HL-60/S4 treated with retinoic acid at 250 ng/mL for 4 days and 3 days (cell line): ENCODE results near the gene FOSL2.

Experiments
- in situ Hi-C: fragments of 300-500 bp; cut with MboI; formaldehyde crosslinking; loops from 2 replicates; pipeline ENCODE4 v1.7.0; 2022; ENCODE audit warnings: low sequenced_read_pairs

The FOSL2 gene

DNA sequence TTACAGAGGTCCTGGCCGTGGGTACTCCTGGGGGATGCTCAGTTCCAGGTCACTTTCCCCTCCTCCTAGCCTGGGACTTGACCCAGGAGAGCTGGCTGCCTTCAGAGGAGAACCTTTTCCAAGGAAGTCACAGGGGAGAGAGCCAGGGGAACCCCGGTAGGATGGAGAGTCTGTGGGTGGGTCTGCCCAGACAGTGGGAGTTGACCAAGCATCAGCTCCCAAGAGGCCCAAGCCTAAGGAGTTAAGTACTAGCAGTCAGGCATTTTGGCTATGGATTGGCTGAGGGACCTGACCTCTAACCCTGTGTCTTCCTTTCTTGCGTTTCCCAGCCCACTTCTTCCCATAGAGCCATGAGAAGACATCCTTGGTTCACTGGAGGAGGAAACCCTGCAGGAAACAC, 54.4 kb downstream of the FOSL2 start:
- in situ Hi-C loops: no loop called here

GRCh38 chr2:28447943-28448792, 55.5 kb downstream of the FOSL2 start:
- in situ Hi-C loops: no loop called here

- in situ Hi-C loops: no loop called here
Measured at GRCh38 chr2:28448793-28449100, 56.1 kb downstream of the FOSL2 start.

DNA sequence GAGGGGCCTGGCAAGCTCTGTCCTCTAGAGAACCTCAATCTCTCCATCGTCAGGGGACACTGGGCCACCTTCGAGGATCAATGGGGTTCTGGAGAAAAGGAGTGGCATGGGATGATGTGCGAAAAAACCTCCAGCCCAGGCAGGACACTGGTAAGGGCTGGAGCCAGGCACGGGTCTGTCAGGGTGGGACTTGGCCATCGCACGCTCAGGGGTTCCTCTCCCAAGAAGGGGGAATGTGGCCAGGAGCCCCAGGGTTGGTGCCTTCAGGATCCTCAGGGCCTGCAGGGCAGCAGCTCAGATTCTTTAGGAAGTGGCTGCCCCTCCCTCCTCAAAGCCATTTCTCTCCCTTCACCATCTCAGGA, 56.4 kb downstream of the FOSL2 start:
- in situ Hi-C loops: no loop called here

DNA sequence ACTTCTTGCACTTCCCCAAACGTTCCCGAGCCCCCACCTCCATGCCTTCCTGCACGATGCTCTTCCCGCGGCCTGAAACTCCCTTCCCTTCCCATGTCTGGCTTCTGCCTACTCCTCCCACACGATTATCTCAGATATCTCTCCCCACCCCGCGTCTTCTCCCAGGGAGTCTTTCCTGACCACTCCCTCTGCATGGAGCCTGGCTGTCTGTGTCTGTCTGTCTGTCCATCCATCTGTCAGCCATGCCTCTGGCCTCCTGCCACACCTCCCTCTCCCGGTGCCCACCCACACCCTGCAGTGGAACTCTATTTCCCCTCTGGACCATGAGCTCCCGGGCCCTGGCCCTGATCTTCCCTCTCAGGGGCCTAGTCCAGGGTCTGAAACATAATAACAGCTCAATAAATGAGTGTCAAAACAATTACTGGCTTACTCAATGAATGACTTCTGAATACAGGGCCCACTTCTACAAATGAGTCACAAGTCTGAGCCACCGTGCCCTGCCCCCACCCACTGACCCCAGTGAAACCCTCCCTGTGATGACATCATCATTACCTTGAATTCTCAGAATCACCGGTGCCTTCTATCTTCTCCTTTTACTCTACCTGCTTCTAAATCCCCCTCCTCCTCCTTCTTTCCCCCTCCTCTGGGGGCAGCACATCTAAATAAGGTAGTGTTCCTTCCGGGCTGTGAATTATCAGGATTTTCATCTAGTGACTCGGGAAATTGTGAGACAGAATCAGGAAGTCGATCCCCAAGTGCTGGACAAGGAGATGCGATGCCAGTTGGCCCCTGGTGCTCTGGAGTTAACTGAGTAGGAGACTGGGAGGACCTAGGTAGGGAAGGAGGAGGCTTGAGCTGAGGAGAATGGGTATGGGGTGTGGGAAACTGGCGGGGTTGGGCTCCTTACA, 57.1 kb downstream of the FOSL2 start:
- in situ Hi-C loops: no loop called here

DNA sequence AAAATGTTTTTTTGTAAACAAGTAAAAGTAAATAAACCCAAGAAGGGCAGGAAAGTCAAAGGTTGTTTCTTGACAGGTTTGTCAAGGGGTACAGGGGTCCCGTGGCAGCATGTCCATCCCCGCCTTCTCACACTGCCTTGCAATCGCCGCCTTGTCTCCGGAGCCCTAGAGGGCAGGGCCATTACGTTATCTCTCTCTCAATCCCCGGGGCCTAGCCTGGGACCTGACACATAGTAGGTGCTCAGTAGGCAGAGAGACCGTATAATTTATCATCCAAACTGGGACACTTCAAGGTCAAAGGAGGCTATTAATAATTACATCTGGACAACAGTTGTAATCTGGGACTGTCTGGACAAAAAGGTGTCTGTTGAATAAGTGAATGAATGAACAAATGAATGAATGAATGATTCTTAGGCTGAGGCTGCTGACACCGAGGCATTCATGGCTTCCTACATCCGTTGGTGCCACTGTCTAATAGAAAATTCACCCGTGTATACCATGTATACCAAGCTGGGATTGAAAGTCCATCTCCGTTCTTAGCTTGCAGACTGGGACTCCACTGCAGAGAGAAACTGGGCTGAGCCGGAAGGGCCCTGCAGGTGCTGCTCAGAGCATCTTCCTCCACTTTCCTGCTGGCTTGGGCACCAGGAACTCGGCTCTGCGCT, 58.4 kb downstream of the FOSL2 start:
- in situ Hi-C loops: no loop called here

DNA sequence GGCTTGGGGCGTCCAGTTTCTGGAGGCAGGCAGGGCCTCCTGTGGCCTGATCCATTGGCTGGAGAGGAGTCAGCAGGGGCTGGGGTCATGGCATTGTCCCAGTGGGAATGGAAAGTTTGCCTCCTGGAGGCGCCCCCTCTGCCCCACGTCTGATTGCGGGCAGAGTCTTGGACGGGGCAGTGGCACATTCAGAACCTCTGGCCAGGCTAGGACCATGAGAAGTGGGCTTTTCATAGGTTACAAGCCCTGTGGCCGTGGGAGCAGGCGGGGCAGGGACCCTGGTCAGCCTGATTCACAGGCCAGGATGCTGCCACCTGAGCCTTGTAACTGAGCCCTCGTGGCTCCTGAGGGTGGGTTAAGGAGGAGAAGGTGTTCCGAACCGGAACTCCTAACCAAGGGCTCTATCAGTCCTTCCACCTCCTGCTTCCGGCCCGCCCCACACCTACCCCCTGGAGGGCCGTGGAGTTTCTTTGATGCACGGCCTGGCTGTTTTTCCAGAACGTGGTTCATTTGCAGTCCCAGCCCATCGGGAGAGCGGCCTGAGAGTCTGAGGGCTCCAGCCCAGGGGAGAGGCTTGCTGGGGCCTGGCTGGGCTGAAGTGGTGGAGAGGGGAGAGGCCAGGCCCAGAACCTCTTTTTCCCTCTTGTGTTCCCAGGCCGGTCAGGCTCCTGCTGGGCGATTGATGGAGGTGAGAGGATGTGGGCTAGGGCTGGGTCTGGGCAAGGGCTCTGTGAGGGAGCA, 59.3 kb downstream of the FOSL2 start:
- in situ Hi-C loops: no loop called here

DNA sequence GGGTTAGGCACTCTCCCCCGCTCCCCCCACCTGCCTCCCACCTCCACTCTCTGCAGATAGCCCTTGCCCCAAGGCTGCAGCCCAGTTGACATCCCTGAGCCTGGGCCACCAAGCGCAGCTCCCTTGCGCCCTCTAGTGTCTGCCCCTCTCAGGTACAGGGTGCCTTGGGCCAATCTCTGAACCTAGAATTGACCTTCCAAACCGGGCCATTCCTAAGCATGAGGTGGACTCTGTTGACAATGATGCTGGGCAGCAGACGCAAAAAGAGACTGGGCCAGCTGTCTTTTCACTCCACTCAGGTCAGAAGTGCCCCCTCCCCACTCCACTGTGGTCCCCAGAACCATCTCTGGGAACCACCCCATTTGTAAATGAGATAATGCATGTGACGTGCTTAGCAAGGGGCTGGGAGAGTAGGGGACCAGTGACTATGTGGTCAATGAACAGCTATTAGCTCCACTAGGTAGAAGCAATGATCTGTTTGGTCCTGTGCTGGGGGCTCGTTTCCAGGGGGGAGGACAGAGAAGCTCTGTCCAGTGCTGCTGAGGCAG, 60.0 kb downstream of the FOSL2 start:
- in situ Hi-C loops: no loop called here

DNA sequence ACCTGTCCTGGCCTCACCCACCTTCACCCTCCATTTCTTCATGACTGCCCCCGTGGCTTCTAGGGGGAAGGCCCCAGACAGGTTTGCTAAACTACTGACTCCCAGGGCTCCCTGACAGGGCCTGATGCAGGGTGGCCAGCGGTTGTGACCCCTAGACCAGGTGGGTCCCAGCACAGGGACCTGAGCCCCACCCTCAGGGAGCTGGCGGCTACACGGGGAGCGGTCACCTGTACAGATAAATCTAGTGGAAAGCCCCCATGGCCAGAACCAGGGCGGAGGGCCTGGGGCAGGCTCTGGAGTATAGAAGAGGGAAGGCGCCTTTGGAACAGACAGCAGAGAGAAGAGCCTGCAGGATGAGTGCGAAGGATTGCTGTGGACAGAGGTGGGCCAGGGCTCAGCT, 60.7 kb downstream of the FOSL2 start:
- in situ Hi-C loops: no loop called here

- in situ Hi-C loops: no loop called here
Measured at GRCh38 chr2:28454016-28454930, 61.6 kb downstream of the FOSL2 start.

GRCh38 chr2:28457237-28457636, 64.6 kb downstream of the FOSL2 start:
- in situ Hi-C loops: no loop called here

DNA sequence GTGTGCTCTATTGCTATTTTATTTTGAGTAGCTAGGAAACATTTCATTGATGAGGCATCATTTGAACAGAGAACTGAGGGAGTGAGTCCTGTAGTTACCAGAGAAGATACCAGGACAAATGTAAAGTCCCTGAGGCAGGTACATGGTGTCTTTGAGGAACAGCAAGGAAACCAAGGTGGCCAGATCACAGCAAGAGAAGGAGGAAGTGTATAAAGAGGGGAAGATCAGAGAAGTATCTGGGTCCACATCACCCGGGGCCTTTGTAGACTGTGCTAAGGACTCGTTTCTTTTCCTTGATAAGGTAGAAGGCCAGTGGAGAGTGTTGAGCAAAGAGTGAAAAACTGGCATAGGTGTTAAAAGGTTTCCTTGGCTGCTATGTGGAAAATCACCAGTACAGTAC, 68.4 kb downstream of the FOSL2 start:
- in situ Hi-C loops: no loop called here

GRCh38 chr2:28462122-28462521, 69.5 kb downstream of the FOSL2 start:
- in situ Hi-C loops: no loop called here

GRCh38 chr2:28463211-28463816, 70.7 kb downstream of the FOSL2 start:
- in situ Hi-C loops: no loop called here

- in situ Hi-C loops: no loop called here
Measured at GRCh38 chr2:28463893-28464292, 71.2 kb downstream of the FOSL2 start.

- in situ Hi-C loops: no loop called here
Measured at GRCh38 chr2:28465148-28465885, 72.7 kb downstream of the FOSL2 start.
